SU-DHL-6 (cell line): ENCODE results near the gene MLC1.

ENCODE experiments used
- H2AFZ ChIP-seq: fragments of 200-600 bp; sonication (generic); 2 replicates; pipeline ENCODE4 v1.6.1; 2014; ENCODE audit warnings: low read depth, mild to moderate bottlenecking, moderate library complexity, mixed read lengths, antibody characterized with exemption, low read length; ENCODE audit not compliant: severe bottlenecking
- H3F3A ChIP-seq: fragments of 200-600 bp; shearing (Covaris generic); 2 replicates; pipeline ENCODE4 v1.6.0; 2016; ENCODE audit warnings: antibody characterized with exemption, mild to moderate bottlenecking; ENCODE audit not compliant: insufficient read depth
- H3K27ac ChIP-seq: fragments of 200-600 bp; sonication (generic); 2 replicates; pipeline ENCODE4 v1.5.1; 2016; ENCODE audit warnings: low read depth, mild to moderate bottlenecking, low read length, moderate library complexity, mixed read lengths
- H3K27me3 ChIP-seq: fragments of 200-600 bp; sonication (generic), shearing (Covaris generic); 2 replicates; pipeline ENCODE4 v1.6.0; 2014; ENCODE audit warnings: mild to moderate bottlenecking, low read length
- H3K36me3 ChIP-seq: fragments of 200-600 bp; sonication (generic); 2 replicates; pipeline ENCODE4 v1.6.1; 2014; ENCODE audit warnings: mild to moderate bottlenecking, low read length, mixed read lengths
- H3K4me2 ChIP-seq: fragments of 300-600, 200-600 bp; shearing (Covaris generic), sonication (generic); 2 replicates; pipeline ENCODE4 v1.6.0; 2014; ENCODE audit warnings: low read length, low read depth, mild to moderate bottlenecking; ENCODE audit not compliant: poor library complexity, severe bottlenecking
- H3K4me3 ChIP-seq: fragments of 200-600 bp; sonication (generic); 2 replicates; pipeline ENCODE4 v1.5.1; 2014; ENCODE audit warnings: antibody characterized with exemption, low read length, mild to moderate bottlenecking, mixed read lengths; ENCODE audit not compliant: insufficient read depth, poor library complexity, severe bottlenecking
- H3K79me2 ChIP-seq: fragments of 200-600 bp; sonication (generic); 2 replicates; pipeline ENCODE4 v1.6.1; 2014; ENCODE audit warnings: mild to moderate bottlenecking, low read length, moderate library complexity; ENCODE audit not compliant: insufficient read depth
- H3K9ac ChIP-seq: fragments of 200-600 bp; sonication (generic); 2 replicates; pipeline ENCODE4 v1.7.0; 2014; ENCODE audit warnings: mild to moderate bottlenecking, low read length
- H3K9me2 ChIP-seq: fragments of 200-600 bp; sonication (generic); replicated peaks from 2 replicates; pipeline ENCODE4 v1.6.1; 2014; ENCODE audit warnings: low read length; ENCODE audit not compliant: insufficient read depth
- H3K9me3 ChIP-seq: fragments of 200-600 bp; sonication (generic); 2 replicates; pipeline ENCODE4 v1.6.1; 2014; ENCODE audit warnings: low read length, mixed read lengths; ENCODE audit not compliant: insufficient read depth
- H4K20me1 ChIP-seq: fragments of 200-600 bp; sonication (generic); 2 replicates; pipeline ENCODE4 v1.6.1; 2014; ENCODE audit warnings: low read depth, mild to moderate bottlenecking, antibody characterized with exemption, low read length, moderate library complexity, mixed read lengths
- EZH2phosphoT487 ChIP-seq: fragments of 200-600 bp; sonication (generic), shearing (Covaris generic); conservative IDR thresholded peaks from 2 replicates; pipeline ENCODE4 v1.6.1; 2018; ENCODE audit warnings: mild to moderate bottlenecking, antibody characterized with exemption, low read length, moderate library complexity, mixed read lengths
- TF ChIP-seq, protein P1 (sequence below): fragments of 200-600 bp; sonication (generic); IDR thresholded peaks from one replicate; pipeline ENCODE4 v1.5.1; 2017; ENCODE audit warnings: antibody characterized with exemption, mild to moderate bottlenecking, low read length, moderate library complexity; ENCODE audit not compliant: insufficient read depth, poor library complexity, severe bottlenecking

MLC1 gene

GRCh38 chr22:50085211-50085972 is at the start of gene MLC1:
TSS of gene MLC1 (minus strand) at chr22:50085426. CDS start at chr22:50084902, 524 bp downstream.
- Histone ChIP-seq H3K9ac (no peak within 1 kb of the TSS), H3K79me2 (no peaks in the 10 kb centered on the region), H3K4me3 (no peak within 1 kb of the TSS), H3K4me2 (no peak within 1 kb of the TSS), H3K9me2 (no peaks in the 10 kb centered on the region), H3K27ac (no peak within 1 kb of the TSS), H4K20me1 (no peaks in the 10 kb centered on the region), H3K36me3 (no peaks in the 10 kb centered on the region), H3K27me3 (no peaks in the 10 kb centered on the region), H3K9me3 (no peaks in the 10 kb centered on the region), H3F3A (no peaks in the 10 kb centered on the region), H2AFZ (no peak within 1 kb of the TSS)
- TF ChIP-seq, protein P1, sequence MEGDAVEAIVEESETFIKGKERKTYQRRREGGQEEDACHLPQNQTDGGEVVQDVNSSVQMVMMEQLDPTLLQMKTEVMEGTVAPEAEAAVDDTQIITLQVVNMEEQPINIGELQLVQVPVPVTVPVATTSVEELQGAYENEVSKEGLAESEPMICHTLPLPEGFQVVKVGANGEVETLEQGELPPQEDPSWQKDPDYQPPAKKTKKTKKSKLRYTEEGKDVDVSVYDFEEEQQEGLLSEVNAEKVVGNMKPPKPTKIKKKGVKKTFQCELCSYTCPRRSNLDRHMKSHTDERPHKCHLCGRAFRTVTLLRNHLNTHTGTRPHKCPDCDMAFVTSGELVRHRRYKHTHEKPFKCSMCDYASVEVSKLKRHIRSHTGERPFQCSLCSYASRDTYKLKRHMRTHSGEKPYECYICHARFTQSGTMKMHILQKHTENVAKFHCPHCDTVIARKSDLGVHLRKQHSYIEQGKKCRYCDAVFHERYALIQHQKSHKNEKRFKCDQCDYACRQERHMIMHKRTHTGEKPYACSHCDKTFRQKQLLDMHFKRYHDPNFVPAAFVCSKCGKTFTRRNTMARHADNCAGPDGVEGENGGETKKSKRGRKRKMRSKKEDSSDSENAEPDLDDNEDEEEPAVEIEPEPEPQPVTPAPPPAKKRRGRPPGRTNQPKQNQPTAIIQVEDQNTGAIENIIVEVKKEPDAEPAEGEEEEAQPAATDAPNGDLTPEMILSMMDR: no peak
- TF ChIP-seq EZH2phosphoT487: no peak

- Histone ChIP-seq H3K27ac (no peak overlapping the region), H3K36me3 (no peaks in the 10 kb centered on the region), H4K20me1 (no peaks in the 10 kb centered on the region), H3K4me3 (no peak overlapping the region), H3K27me3 (0 out of 2 replicates have a peak, but pooled peaks cover 3% of the 10 kb centered on the region), H3K4me2 (no peak overlapping the region), H2AFZ (no peak overlapping the region), H3K9me3 (no peaks in the 10 kb centered on the region), H3K9ac (no peak overlapping the region), H3K9me2 (no peaks in the 10 kb centered on the region), H3K79me2 (no peaks in the 10 kb centered on the region), H3F3A (peaks cover 4% of the 10 kb centered on the region; the same call in 1 of the 2 replicates)
- no peak for TF ChIP-seq EZH2phosphoT487
- TF ChIP-seq, protein P1: no peak
These were observed 49.3 kb upstream of the MLC1 start for GRCh38 chr22:50134481-50134880.

DNA sequence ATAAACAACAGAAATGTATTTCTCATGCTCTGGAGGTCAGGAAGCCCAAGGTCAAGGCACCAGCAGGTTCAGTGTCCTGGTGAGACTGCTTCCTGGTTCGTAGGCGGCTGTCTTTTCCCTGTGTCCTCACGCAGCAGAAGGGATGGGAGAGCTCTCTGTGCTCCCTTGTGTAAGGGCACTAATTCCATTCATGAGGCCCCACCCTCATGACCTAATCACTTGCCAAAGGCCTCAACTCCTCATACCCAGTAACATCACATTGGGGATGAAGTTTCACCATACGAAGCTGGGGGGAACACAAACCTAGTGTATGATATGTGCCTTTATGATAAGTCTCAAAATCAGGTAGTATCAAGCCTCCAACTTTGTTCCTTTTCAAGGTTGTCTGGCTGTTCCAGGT is 46.7 kb upstream of the MLC1 start:
- Histone ChIP-seq H3K27me3 (0 out of 2 replicates have a peak, but pooled peaks cover 3% of the 10 kb centered on the region), H3F3A (no peaks in the 10 kb centered on the region), H3K27ac (no peak overlapping the region), H4K20me1 (no peaks in the 10 kb centered on the region), H3K4me2 (no peak overlapping the region), H3K9me3 (no peaks in the 10 kb centered on the region), H3K4me3 (no peak overlapping the region), H3K79me2 (no peaks in the 10 kb centered on the region), H3K36me3 (no peaks in the 10 kb centered on the region), H3K9me2 (no peaks in the 10 kb centered on the region), H2AFZ (no peak overlapping the region), H3K9ac (no peak overlapping the region)
- no peak for TF ChIP-seq EZH2phosphoT487
- TF ChIP-seq, protein P1: no peak
